CMK (cell line): ENCODE results near the gene NOS3.
A peak's percentile ranks its signal among the peaks of the same experiment; 100 is the strongest.
"Not testable (repeated sequence)": the region's sequence is repeated elsewhere in the genome, so short reads cannot be mapped to it uniquely, and the experiment has no call there.

Source experiments
- DNase-seq: peaks from one replicate; pipeline ENCODE4 v3.0.0-alpha.2; 2010; ENCODE audit warnings: low read depth

The NOS3 gene

GRCh38 chr7:151038951-151039849 lies 48.4 kb downstream of the NOS3 start:
- DNase-seq, result peak; percentile 92

GRCh38 chr7:151039850-151040548 lies 49.2 kb downstream of the NOS3 start:
- DNase-seq, result no peak

DNA sequence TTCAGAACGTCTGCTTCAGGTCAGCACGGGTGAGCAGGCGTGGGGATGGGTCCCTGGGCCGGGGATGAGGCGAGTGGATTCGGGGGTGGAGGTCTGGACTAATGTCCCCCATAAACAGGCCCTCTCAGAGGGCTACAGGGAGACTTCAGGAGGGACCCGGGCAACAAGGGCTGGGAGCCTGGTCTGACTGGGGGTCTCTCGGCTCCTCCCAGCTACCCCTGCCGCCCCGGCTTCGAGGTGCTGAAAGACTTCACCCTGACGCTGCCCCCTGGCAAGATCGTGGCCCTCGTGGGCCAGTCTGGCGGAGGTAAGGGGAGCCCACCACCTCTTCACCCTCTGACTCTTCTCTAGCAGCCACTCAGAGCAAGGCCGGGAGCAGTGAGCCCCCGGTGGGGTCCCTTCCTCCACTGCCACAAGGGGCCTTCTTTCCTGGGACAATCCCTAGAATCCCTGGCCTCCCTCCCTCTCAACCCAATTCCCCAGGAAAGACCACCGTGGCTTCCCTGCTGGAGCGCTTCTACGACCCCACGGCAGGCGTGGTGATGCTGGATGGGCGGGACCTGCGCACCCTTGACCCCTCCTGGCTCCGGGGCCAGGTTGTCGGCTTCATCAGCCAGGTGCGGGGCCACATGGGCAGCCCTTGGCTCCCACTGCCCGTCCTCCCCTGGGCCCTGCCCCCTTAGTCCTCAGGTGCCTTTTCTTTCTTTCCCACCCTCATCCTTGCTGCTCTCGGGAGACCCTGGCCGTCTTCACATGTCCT lies 50.0 kb downstream of the NOS3 start:
- no peak for DNase-seq

GRCh38 chr7:151043449-151043848 lies 52.6 kb downstream of the NOS3 start:
- DNase-seq, result not testable (repeated sequence)

- no peak for DNase-seq
Measured at GRCh38 chr7:151043959-151044358, 53.1 kb downstream of the NOS3 start.

DNA sequence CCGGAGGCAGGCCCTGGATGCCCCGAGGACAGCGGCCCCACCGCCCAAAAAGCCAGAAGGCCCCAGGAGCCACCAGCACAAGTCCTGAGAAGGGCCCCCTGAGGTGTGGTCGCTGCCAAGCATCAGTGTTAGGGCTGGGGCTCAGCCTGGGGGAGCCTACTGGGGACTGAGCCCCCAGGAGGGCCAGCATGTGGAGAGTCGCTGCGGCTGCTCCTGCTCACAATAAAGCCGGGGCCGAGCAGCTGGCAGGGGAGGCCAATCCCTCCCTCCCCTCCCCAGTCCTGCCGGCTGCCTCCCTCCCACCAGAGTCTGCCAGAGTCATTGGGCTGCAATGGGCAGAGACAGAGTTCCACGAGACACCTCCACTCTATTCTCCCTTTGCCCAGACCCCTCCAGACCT lies 54.4 kb downstream of the NOS3 start:
- no peak for DNase-seq

- DNase-seq, result no peak
Measured at GRCh38 chr7:151045967-151046366, 55.1 kb downstream of the NOS3 start.

DNA sequence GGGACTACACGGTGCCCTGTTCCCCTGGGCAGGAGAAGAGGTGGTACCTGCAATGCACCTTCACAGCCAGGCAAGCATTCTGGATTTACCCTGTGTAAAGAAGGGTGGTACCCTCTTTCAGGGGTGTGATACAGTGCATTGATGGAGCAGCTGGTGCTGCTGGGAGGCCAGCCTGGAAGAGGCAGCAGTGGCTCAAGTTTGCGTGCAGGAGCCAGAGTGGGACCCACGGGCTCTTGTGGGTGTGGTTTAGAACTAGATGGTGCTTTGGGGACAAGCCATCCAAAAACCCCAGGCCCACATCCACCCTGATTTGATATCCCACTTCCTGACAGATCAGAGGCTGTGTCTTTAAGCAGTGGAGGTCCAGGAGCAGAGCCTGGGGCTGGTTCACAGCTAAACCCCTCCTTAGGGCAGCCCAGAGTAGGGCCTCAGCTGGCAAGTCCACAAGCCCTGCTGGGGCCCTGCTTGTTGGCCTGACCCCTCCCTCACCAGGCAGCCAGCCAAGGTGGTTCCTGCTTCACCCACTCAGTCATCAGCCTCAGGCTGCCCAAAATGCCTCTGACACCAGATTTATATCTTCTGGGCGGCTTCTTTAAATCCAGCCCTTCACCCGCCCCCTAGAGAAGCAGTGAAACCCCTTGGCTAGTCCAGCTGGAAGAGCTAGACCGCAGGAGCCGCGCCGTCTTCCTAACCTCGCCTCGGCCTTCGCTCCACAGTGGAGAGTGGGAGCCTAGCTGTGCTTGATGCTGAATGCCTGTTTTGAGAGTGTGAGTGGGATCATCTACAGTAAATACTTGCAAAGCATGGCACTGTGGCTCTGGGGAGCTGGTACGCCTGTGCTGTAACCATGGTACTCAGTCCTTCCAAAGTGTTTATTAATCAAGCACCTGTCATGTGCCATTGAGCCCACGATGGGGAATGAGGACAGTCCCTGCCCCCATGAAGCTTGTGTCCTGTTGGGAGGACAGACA lies 56.1 kb downstream of the NOS3 start:
- DNase-seq, result no peak

- DNase-seq, result no peak
Measured at GRCh38 chr7:151047976-151048815, 57.4 kb downstream of the NOS3 start, which contains the start of gene ASIC3. Gene ASIC3 (plus strand): TSS chr7:151048531. CDS start chr7:151048886, 355 bp downstream.

DNA sequence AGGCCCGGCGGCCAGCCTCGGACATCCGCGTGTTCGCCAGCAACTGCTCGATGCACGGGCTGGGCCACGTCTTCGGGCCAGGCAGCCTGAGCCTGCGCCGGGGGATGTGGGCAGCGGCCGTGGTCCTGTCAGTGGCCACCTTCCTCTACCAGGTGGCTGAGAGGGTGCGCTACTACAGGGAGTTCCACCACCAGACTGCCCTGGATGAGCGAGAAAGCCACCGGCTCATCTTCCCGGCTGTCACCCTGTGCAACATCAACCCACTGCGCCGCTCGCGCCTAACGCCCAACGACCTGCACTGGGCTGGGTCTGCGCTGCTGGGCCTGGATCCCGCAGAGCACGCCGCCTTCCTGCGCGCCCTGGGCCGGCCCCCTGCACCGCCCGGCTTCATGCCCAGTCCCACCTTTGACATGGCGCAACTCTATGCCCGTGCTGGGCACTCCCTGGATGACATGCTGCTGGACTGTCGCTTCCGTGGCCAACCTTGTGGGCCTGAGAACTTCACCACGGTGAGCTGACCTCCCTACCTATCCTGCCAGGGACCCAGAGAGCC lies 58.2 kb downstream of the NOS3 start:
- no peak for DNase-seq

DNA sequence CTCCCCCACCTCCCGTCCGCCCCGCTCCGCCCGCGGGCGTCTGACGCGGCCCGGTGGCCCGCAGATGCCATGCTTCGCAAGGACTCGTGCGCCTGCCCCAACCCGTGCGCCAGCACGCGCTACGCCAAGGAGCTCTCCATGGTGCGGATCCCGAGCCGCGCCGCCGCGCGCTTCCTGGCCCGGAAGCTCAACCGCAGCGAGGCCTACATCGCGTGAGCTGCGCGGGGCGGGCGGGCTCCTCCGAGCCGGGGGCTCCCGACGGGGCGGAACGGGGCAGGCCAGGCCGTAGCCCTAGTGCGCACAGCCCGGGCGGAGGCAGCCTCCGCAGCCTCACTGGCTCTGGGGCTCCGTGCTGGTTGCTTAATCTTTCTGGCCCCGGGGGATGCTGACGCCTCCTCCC lies 60.3 kb downstream of the NOS3 start:
- no peak for DNase-seq

- no peak for DNase-seq
Measured at GRCh38 chr7:151053096-151053495, 62.3 kb downstream of the NOS3 start.

GRCh38 chr7:151053751-151054150 lies 62.9 kb downstream of the NOS3 start:
- no peak for DNase-seq

DNA sequence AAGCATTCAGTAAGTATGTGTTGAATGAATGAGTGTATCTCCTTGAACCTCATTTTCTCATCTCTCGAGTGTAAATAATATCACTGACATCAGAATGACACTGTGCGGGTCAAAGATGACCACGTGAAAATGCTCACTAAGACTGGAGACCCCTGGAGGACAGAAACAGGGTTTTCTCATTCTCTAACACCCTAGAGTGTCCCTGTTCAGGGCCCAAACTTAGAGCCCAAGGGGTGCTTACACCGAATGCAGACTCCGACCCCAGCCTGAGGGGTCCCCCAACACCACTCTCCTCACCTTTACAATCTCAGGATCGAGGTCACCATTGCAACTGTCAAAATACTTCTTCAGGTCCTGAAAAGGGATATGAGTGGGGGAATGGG lies 65.5 kb downstream of the NOS3 start:
- no peak for DNase-seq

GRCh38 chr7:151056666-151057505 lies 66.1 kb downstream of the NOS3 start:
- DNase-seq, result no peak

DNA sequence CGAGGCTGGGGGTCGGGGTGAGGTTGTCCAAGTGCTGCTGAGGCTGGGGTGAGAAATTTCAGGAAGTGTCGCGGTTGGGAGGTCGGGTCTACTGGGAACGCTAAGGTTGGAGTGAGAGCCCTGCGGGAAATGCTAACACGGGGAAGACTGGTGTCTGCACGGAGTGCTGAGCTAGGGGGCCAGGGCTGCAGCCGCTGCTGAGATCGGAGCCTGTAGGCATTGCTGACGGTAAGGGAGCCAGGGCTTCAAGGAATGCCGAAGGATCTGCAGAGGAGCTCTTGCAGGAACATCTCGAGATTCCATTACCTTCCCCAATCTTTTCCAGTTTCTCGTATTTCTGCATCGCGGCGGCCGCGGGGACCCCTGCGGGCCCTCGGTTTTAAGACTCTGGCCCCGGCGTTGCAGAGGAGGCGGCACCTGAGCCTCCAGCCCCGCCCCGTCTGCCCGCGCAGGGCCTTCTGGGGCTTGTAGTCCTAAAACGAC lies 66.7 kb downstream of the NOS3 start, which contains the start of gene CDK5:
TSS of gene CDK5 (minus strand) at position 392 of the 483 bp plus-strand sequence. CDS start at position 343, 49 bp downstream.
- DNase-seq, result no peak

DNA sequence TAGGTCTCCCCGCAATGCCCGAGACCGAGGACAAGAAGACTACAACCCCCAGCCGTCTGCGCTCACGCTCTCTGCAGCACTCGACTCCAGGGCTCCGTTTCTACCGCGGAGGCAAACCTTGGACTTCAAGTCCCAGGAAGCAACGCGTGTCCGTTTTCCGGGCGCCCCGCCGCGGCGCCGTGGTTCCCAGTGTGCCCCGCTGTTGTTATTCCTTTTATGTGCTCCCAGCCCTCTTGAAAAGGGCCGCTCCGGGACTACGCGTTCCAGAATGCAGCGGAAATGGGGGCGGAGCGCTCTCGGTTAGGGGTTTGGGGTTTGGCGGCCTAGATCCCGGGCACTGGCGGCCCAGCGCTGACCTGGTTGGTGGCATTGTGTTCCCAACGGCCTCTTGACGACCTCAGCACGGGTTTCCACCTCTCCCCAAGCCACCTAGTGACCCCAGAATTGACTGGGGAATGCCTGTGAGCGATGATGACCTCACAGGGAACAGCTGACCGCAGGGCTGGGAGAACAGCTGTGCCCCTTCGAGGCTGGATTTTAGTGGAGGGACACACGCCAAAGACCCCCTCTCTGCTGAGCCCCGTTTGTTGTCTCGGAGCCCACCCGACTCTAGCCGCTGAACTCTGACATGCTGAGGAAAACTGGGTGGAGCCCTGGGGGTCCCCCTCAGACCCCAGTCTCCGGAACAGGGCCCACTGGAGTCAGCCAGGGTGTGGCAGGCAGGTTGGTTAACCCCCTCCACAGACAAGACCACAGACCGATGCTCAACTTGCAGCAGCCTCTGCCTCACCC lies 67.4 kb downstream of the NOS3 start:
- peak; percentile 98 for DNase-seq

- no peak for DNase-seq
Measured at GRCh38 chr7:151058781-151059366, 68.1 kb downstream of the NOS3 start.
